ENCODE data around the gene PCYT1A. TPM values are rescaled to one million over a fixed set of nuclear protein-coding genes. Genes with fewer than 3 reads are reported as not detected.

The PCYT1A gene
- total RNA-seq, 1 experiment from 2014 or later = 63.7 TPM

Other genes starting within 250 kb of the PCYT1A start
- gene TFRC, start 205.6 kb downstream of the PCYT1A start, total RNA-seq (2014; rRNA removed; shearing (Covaris generic)) = 77.3 and 92.3 TPM in 2 replicates
- gene ZDHHC19, start 76.3 kb downstream of the PCYT1A start, total RNA-seq (2014; rRNA removed; shearing (Covaris generic)) = not detected in 2 replicates
- not detected in 2 replicates for gene SLC51A, start 71.2 kb downstream of the PCYT1A start, total RNA-seq (2014; rRNA removed; shearing (Covaris generic))
- gene DYNLT2B, start 30.5 kb upstream of the PCYT1A start, total RNA-seq (2014; rRNA removed; shearing (Covaris generic)) = 20.5 and 24.2 TPM in 2 replicates
- 0.19 and 5.0 TPM in 2 replicates for gene TM4SF19, start 50.7 kb upstream of the PCYT1A start, total RNA-seq (2014; rRNA removed; shearing (Covaris generic))
- gene UBXN7, start 144.7 kb upstream of the PCYT1A start, total RNA-seq (2014; rRNA removed; shearing (Covaris generic)) = 9.2 and 11.2 TPM in 2 replicates
- gene RNF168, start 216.0 kb upstream of the PCYT1A start, total RNA-seq (2014; rRNA removed; shearing (Covaris generic)) = 11.9 and 17.1 TPM in 2 replicates
- not detected in 2 replicates for gene SMCO1, start 227.6 kb upstream of the PCYT1A start, total RNA-seq (2014; rRNA removed; shearing (Covaris generic))

Data from SJSA1 (cell line).